GM23248 (cell line): Measurements from ENCODE around the gene OR52W1.

Source experiments
- EZH2 ChIP-seq: fragments of 200-600 bp; sonication (generic); IDR thresholded peaks from 2 replicates; pipeline ENCODE4 v1.6.1; 2018; ENCODE audit warnings: antibody characterized with exemption, mild to moderate bottlenecking; ENCODE audit not compliant: insufficient read depth, poor library complexity, severe bottlenecking
- EZH2phosphoT487 ChIP-seq: fragments of 200-600 bp; sonication (generic); IDR thresholded peaks from 2 replicates; pipeline ENCODE4 v1.6.1; 2018; ENCODE audit warnings: antibody characterized with exemption, moderate library complexity, mild to moderate bottlenecking, low read depth; ENCODE audit not compliant: insufficient read depth

DNA sequence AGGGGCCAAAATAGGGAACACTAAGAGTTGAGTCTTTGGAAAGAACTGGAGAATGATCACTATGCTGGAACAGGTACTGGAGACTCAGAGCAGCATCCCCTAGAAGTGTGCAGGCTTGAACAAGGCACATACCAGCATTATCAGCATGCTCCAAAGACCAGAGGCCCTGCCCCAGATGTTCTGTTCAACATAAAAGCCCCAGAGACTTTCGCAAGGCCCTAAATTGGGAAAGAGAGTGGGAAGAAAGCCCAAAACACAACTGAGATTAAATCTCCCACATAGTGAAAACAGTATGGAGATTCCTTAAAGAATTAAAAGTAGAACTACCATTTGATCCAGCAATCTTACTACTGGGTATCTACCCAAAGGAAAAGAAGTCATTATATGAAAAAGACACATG lies 49.2 kb downstream of the OR52W1 start:
- TF ChIP-seq EZH2: no peak
- TF ChIP-seq EZH2phosphoT487: no peak
